ENCODE results near the gene SWI5.
"Not testable (repeated sequence)": the region's sequence is repeated elsewhere in the genome, so short reads cannot be mapped to it uniquely, and the experiment has no call there.

SWI5 gene

DNA sequence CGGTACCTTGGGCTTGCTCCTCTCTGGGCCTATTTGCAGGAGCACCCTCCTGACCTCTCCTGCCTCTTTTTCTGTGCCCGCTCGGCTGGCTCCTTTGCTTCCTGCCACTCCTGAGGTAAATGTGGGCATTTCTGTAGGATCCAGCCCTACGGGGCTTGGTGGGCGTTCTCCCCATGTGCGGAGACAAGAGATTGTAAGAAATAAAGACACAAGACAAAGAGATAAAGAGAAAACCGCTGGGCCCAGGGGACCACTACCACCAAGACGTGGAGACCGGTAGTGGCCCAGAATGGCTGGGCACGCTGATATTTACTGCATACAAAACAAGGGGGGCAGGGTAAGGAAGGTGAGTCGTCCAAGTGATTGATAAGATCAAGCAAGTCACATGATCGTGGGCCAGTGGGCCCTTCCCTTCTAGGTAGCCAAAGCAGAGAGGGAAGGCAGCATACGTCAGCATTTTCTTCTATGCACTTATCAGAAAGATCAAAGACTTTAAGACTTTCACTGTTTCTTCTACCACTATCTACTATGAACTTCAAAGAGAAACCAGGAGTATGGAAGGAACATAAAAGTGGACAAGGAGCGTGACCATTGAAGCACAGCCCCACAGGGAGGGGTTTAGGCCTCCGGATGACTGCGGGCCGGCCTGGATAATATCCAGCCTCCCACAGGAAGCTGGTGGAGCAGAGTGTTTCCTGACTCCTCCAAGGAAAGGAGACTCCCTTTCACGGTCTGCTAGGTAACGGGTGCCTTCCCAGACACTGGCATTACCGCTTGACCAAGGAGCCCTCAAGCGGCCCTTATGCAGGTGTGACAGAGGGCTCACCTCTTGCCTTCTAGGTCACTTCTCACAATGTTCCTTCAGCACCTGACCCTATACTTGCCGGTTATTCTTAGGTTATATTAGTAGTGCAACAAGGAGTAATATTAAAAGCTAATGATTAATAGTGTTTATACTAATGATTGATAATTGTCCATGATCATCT lies 3.3 kb downstream of the SWI5 start:
- not testable (repeated sequence) for DNase-seq (ENCODE audit: low read depth, low spot score)

GRCh38 chr9:128280084-128280622 lies 4.1 kb downstream of the SWI5 start:
- DNase-seq (ENCODE audit: low read depth, low spot score), result no peak

GRCh38 chr9:128282500-128282899 lies 6.4 kb downstream of the SWI5 start:
- peak; percentile 26 for DNase-seq (ENCODE audit: low read depth, low spot score)

- DNase-seq (ENCODE audit: low read depth, low spot score), result no peak
These were observed 9.1 kb downstream of the SWI5 start for GRCh38 chr9:128285033-128285784.

- peak; percentile 94 for DNase-seq (ENCODE audit: low read depth, low spot score)
These were observed 10.4 kb downstream of the SWI5 start for GRCh38 chr9:128286440-128286839.

GRCh38 chr9:128288273-128289004 lies 12.4 kb downstream of the SWI5 start:
- DNase-seq (ENCODE audit: low read depth, low spot score), result no peak

- DNase-seq (ENCODE audit: low read depth, low spot score), result peak; percentile 18
These were observed 15.9 kb downstream of the SWI5 start for GRCh38 chr9:128292009-128292408.

- DNase-seq (ENCODE audit: low read depth, low spot score), result no peak
These were observed 17.0 kb downstream of the SWI5 start for GRCh38 chr9:128293091-128293490.

DNA sequence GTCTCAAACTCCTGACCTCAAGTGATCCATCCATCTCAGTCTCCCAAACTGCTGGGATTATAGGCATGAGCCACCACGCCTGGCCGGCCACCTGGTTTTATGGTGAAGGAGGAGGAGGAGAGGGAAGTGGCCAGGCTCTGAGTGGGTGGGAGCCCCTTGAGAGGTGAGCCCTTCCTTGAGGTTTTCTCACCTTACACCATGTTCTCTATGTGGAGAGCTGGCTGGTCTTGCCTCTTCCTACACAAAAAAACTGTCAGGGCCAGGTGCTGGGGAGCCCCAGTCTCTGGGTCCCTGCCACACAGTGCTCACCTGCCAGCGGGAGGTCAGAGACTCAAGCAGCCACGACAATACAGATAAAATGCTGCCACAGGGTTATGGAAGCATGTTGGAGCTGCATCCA lies 18.1 kb downstream of the SWI5 start:
- DNase-seq (ENCODE audit: low read depth, low spot score), result no peak

GRCh38 chr9:128296340-128297220 lies 20.5 kb downstream of the SWI5 start:
- DNase-seq (ENCODE audit: low read depth, low spot score), result no peak

DNA sequence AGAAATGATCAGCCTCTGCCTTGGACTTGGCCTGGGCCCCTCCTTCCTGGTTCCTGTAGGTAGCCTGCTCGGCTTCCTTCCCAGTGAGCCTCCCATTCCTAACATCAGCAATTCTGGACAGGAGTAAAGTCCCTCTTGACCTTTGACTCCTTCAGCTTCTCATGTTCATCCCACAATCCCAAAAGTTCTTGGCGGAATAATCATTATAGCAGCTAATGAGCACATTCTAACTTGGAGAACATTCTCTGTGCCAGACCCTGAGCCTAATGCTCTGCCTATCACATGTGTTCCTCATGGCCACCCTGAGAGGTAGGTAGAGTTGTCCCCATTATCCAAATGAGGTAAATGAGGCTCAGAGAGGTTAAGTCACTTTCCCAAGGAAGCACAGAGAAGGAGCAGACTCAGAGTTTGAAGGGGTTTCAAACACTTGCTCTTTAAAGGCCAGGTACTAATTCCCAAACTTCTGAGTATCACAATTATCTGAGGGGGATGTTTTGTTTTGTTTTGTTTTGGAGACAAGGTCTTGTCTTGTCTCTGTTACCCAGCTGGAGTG lies 21.2 kb downstream of the SWI5 start:
- DNase-seq (ENCODE audit: low read depth, low spot score), result no peak

DNA sequence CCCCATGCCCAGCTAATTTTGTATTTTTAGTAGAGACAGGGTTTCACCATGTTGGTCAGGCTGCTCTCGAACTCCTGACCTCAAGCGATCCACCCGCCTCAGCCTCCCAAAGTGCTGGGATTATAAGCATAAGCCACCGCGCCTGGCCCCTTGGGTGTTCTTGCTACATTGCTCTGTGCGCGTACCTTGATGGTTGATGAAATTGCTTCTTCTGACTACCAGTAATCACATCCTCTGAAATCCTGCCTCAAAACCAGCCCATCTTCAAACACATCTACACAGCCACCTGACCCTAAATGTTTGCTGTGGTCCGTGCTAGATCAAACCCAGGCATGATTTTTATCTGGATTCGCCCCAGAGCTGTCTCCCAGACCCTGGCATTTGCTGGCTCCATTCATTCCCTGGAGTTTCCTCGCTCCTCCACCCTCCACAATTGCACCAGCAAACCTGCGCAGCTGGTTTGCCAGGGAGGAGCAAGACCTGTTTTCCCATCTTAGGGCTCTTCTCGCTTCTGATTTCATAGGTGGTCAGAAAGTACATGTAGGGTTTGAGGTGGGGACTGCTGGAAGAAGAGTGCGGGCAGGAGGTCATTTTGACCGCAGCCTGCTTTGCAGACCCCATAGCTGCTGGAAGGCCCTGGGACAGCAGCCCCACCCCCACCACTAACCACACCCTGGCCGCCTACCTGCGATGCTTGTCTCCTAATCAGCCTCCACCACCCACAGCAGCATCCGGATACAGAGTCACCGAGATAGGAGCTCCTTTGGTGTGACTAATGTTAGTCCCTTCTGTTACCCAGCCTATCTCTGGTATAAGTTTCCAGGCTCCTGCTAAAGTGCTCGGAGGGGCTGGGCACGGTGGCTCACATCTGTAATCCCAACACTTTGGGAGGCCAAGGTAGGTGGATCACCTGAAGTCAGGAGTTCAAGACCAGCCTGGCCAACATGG lies 22.7 kb downstream of the SWI5 start:
- no peak for DNase-seq (ENCODE audit: low read depth, low spot score)

DNA sequence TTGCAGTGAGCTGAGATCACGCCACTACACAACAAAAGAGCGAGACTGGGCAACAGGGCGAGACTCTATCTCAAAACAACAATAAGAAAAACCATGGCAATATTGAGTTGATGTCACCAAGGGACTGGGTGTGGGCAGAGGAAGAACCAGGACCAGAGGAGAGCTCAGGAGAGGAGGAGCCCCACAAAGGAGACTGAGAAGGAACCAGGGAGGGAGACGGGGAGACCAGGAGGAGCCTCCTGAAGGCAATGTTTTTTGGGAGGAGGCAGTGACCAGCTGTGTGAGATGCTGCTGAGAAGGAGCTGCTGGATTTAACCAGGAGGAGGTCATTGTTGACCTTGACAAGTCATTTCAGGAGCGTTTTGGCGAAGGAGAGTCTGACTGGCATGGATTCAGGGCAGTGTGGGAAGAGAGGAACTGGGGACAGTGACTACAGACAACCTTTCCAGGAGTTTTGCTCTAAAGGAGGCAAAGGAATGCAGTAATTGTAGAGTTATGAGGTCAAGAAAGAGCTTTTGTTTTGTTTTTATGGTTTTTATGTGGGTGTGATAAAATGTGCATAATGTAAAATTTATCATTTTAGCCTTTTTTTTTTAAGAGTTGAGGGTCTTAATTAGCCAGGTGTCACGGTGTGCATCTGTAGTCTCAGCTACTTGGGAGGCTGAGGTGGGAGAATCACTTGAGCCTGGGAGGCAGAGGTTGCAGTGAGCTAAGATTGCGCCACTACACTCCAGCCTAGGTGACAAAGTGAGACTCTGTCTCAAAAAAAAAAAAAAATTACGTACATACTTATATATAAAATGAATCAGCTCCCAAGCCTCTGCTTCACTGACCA lies 28.3 kb downstream of the SWI5 start:
- DNase-seq (ENCODE audit: low read depth, low spot score), result no peak

GRCh38 chr9:128304971-128305288 lies 28.9 kb downstream of the SWI5 start:
- no peak for DNase-seq (ENCODE audit: low read depth, low spot score)

- no peak for DNase-seq (ENCODE audit: low read depth, low spot score)
These were observed 33.5 kb downstream of the SWI5 start for GRCh38 chr9:128309551-128309950.

GRCh38 chr9:128310461-128310860 lies 34.4 kb downstream of the SWI5 start:
- DNase-seq (ENCODE audit: low read depth, low spot score), result no peak

- DNase-seq (ENCODE audit: low read depth, low spot score), result no peak
These were observed 38.6 kb downstream of the SWI5 start for GRCh38 chr9:128314697-128315096.

GRCh38 chr9:128316421-128316820 lies 40.3 kb downstream of the SWI5 start:
- no peak for DNase-seq (ENCODE audit: low read depth, low spot score)

Measured in astrocyte of the hippocampus (primary cell).